ENCODE data around the gene ZP1.

GRCh38 chr11:60863550-60864521 is 3.5 kb upstream of the ZP1 start:
- TF ChIP-seq POLR2AphosphoS5 (IDR thresholded peaks at IDR 0.05; ENCODE audit: low read depth, low read length) (no peak), POLR2A (IDR thresholded peaks at IDR 0.05; ENCODE audit: low read depth, low read length) (no peak)
